Colon (tissue), 2 donors: ENCODE measurements around the gene DDA1.
"Not testable (repeated sequence)": the region's sequence is repeated elsewhere in the genome, so short reads cannot be mapped to it uniquely, and the experiment has no call there.

Experiments used
- FAIRE-seq: peaks from 2 replicates; lab custom pipeline; 2012; peaks lifted over from hg19 to GRCh38; lab: Jason Lieb, UNC
- donor health status: control.
- donor health status: control.

The DDA1 gene

GRCh38 chr19:17309198-17309964 is at the start of gene DDA1:
Gene DDA1, plus strand, starts transcription at chr19:17309563. Its CDS starts 92 bp downstream, at chr19:17309655.
- peak; percentile 98 for FAIRE-seq

- FAIRE-seq: no peak
Measured at GRCh38 chr19:17259934-17260333, 49.4 kb upstream of the DDA1 start.

GRCh38 chr19:17260842-17261325 is 48.5 kb upstream of the DDA1 start:
- no peak for FAIRE-seq

- no peak for FAIRE-seq
Measured at GRCh38 chr19:17262557-17262956, 46.8 kb upstream of the DDA1 start.

GRCh38 chr19:17263712-17264640 is 45.4 kb upstream of the DDA1 start:
- FAIRE-seq: no peak

- no peak for FAIRE-seq
Measured at GRCh38 chr19:17264641-17264979, 44.8 kb upstream of the DDA1 start, which contains the start of gene USHBP1. Gene USHBP1, minus strand, starts transcription at chr19:17264745. Its CDS starts 446 bp downstream, at chr19:17264299.

GRCh38 chr19:17266026-17266425 is 43.3 kb upstream of the DDA1 start:
- no peak for FAIRE-seq

- FAIRE-seq: no peak
Measured at GRCh38 chr19:17266589-17266974, 42.8 kb upstream of the DDA1 start.

GRCh38 chr19:17266975-17267788 is 42.2 kb upstream of the DDA1 start, which contains the start of gene BABAM1:
Gene BABAM1, plus strand, starts transcription at chr19:17267443. Its CDS starts 1,364 bp downstream, at chr19:17268807.
- peak; percentile 97 for FAIRE-seq

GRCh38 chr19:17268754-17269153 is 40.6 kb upstream of the DDA1 start:
- no peak for FAIRE-seq

GRCh38 chr19:17274892-17275291 is 34.5 kb upstream of the DDA1 start:
- FAIRE-seq: not testable (repeated sequence)

GRCh38 chr19:17275441-17276175 is 33.8 kb upstream of the DDA1 start:
- FAIRE-seq: no peak

- FAIRE-seq: no peak
Measured at GRCh38 chr19:17279436-17279835, 29.9 kb upstream of the DDA1 start.

- FAIRE-seq: no peak
Measured at GRCh38 chr19:17281391-17282304, 27.7 kb upstream of the DDA1 start, which contains the start of gene ANKLE1. Gene ANKLE1, plus strand, starts transcription at chr19:17281901. Its CDS starts 20 bp downstream, at chr19:17281921.

- FAIRE-seq: no peak
Measured at GRCh38 chr19:17282488-17283125, 26.8 kb upstream of the DDA1 start.

GRCh38 chr19:17283504-17283996 is 25.8 kb upstream of the DDA1 start:
- no peak for FAIRE-seq

GRCh38 chr19:17285415-17286135 is 23.8 kb upstream of the DDA1 start:
- no peak for FAIRE-seq

- no peak for FAIRE-seq
Measured at GRCh38 chr19:17286263-17286662, 23.1 kb upstream of the DDA1 start.

GRCh38 chr19:17286752-17287151 is 22.6 kb upstream of the DDA1 start:
- FAIRE-seq: no peak
